ENCODE data around the gene GRB10. TPM values are rescaled to one million over a fixed set of nuclear protein-coding genes. Genes with fewer than 3 reads are reported as not detected.

GRB10 gene
- total and polyA plus RNA-seq, 2 experiments from 2014 or later = 35.0 to 154 TPM

GRCh38 chr7:50806143-50806542, 23.4 kb upstream of the GRB10 start:
- H3K79me2 ChIP-seq (replicated peaks; ENCODE audit: insufficient read depth) = no peaks in the 10 kb centered on the region
- H3K27me3 Mint-ChIP-seq (ENCODE audit: insufficient read depth, low read depth, poor library complexity) = no peaks in the 10 kb centered on the region
- no peak for TF ChIP-seq CREB1 (CRISPR knock-in tag; IDR thresholded peaks at IDR 0.05; ENCODE audit: low read depth)
- TF ChIP-seq POLR2AphosphoS5 (IDR thresholded peaks at IDR 0.05; ENCODE audit: low read depth) = no peak
- no peak for TF ChIP-seq REST (IDR thresholded peaks at IDR 0.05; ENCODE audit: unreplicated experiment)
- no peak for TF ChIP-seq ZNF114 (CRISPR knock-in tag; IDR thresholded peaks at IDR 0.05)
- no peak for TF ChIP-seq EZH2 (IDR thresholded peaks at IDR 0.05; ENCODE audit: low read depth, unreplicated experiment)
- TF ChIP-seq ZNF331 (CRISPR knock-in tag; IDR thresholded peaks at IDR 0.05; ENCODE audit: low read depth) = no peak
- TF ChIP-seq STAT1 (IDR thresholded peaks at IDR 0.05; ENCODE audit: unreplicated experiment) = no peak
- TF ChIP-seq NANOG (IDR thresholded peaks at IDR 0.05; ENCODE audit: borderline replicate concordance) = no peak
- TF ChIP-seq CTCF (conservative IDR thresholded peaks at IDR 0.05; ENCODE audit: low read depth in 2 of 2) = no peak
- TF ChIP-seq ETS1 (IDR thresholded peaks at IDR 0.05) = no peak
- no peak for TF ChIP-seq EZH2phosphoT487 (IDR thresholded peaks at IDR 0.05; ENCODE audit: unreplicated experiment)
- TF ChIP-seq ZNF462 (CRISPR knock-in tag; IDR thresholded peaks at IDR 0.05) = no peak
- no peak for TF ChIP-seq JUNB (IDR thresholded peaks at IDR 0.05; ENCODE audit: unreplicated experiment)

More at GRCh38 chr7:50806143-50806542, 23.4 kb upstream of the GRB10 start:
- H3K9me3 Mint-ChIP-seq = no peaks in the 10 kb centered on the region
- H3K4me2 ChIP-seq = no peak overlapping the region
- DNase-seq (ENCODE audit: low spot score) (no peak), ATAC-seq (no peak)
- H3K36me3 Mint-ChIP-seq (ENCODE audit: low read depth) = no peaks in the 10 kb centered on the region
- peaks cover 12% of the 10 kb centered on the region for H3K4me1 Mint-ChIP-seq
- no peaks in the 10 kb centered on the region for H4K20me1 ChIP-seq (replicated peaks; ENCODE audit: insufficient read depth)
- H3K9me2 ChIP-seq (ENCODE audit: insufficient read depth) = peaks cover 5% of the 10 kb centered on the region; the same call in 1 of the 2 replicates
- no peak overlapping the region for H3K27ac Mint-ChIP-seq
- H2AFZ ChIP-seq = no peak overlapping the region
- H3K4me3 ChIP-seq = no peak overlapping the region
- no peak overlapping the region for H3K27ac ChIP-seq (ENCODE audit: low read depth)
- no peaks in the 10 kb centered on the region for H3F3A ChIP-seq (replicated peaks; ENCODE audit: low read depth)
- peaks cover 12% of the 10 kb centered on the region; the same call in 1 of the 2 replicates for H3K4me1 ChIP-seq (ENCODE audit: insufficient read depth)
- no peaks in the 10 kb centered on the region for H3K27me3 ChIP-seq (ENCODE audit: insufficient read depth)
- no peaks in the 10 kb centered on the region for H3K36me3 ChIP-seq (ENCODE audit: insufficient read depth)
- H3K4me3 Mint-ChIP-seq = no peak overlapping the region

All from GM23338 (cell line).